Measurements from ENCODE around the gene MAP2.

Gene MAP2

GRCh38 chr2:209442939-209443338 lies 19.1 kb downstream of the MAP2 start:
- no peak overlapping the region; the same call in 1 of the 2 replicates for H3K4me3 ChIP-seq (ENCODE audit: low read depth, low read length)
- DNase-seq (ENCODE audit: low read depth) = no peak
- TF ChIP-seq, protein P1, sequence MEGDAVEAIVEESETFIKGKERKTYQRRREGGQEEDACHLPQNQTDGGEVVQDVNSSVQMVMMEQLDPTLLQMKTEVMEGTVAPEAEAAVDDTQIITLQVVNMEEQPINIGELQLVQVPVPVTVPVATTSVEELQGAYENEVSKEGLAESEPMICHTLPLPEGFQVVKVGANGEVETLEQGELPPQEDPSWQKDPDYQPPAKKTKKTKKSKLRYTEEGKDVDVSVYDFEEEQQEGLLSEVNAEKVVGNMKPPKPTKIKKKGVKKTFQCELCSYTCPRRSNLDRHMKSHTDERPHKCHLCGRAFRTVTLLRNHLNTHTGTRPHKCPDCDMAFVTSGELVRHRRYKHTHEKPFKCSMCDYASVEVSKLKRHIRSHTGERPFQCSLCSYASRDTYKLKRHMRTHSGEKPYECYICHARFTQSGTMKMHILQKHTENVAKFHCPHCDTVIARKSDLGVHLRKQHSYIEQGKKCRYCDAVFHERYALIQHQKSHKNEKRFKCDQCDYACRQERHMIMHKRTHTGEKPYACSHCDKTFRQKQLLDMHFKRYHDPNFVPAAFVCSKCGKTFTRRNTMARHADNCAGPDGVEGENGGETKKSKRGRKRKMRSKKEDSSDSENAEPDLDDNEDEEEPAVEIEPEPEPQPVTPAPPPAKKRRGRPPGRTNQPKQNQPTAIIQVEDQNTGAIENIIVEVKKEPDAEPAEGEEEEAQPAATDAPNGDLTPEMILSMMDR (IDR thresholded peaks at IDR 0.05; ENCODE audit: control insufficient read depth, extremely low read depth, insufficient read depth) = no peak

GRCh38 chr2:209445485-209445884 lies 21.6 kb downstream of the MAP2 start:
- TF ChIP-seq, protein P1 (IDR thresholded peaks at IDR 0.05; ENCODE audit: control insufficient read depth, extremely low read depth, insufficient read depth) = no peak
- no peak for DNase-seq (ENCODE audit: low read depth)
- no peak overlapping the region for H3K4me3 ChIP-seq (ENCODE audit: low read depth, low read length)

DNA sequence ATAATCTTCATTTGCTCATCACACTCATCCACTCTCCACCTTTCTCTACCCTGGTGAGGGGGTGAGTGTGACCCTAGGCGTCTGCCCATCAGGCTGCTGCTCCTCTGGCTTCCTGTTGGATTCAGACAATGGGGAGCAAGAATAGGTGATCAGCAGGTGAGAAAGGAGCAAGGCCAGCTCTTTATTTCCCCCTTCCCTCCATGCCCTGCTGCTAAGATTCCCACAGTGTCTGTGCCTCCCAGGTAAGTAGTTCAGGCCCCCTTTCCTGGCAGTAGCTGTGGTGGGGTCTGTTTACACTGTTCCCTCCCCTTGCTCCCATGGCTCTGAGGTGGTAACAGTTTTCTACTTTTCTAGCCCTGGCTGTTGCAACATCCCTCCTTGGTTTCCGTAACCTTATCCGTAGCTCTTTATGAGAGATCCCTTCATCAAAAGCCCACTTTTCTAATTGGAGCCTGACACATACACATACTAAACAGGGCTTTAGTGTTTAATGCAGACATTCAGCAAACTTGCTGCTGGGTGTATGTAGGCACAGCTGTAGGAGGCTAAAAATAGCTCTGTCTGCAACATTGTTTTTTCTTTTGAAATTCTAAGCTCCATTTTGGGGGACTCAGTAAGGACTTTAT lies 27.5 kb downstream of the MAP2 start:
- DNase-seq (ENCODE audit: low read depth) = no peak
- TF ChIP-seq, protein P1 (IDR thresholded peaks at IDR 0.05; ENCODE audit: control insufficient read depth, extremely low read depth, insufficient read depth) = no peak
- no peak overlapping the region for H3K4me3 ChIP-seq (ENCODE audit: low read depth, low read length)

- TF ChIP-seq, protein P1 (IDR thresholded peaks at IDR 0.05; ENCODE audit: control insufficient read depth, extremely low read depth, insufficient read depth) = no peak
- DNase-seq (ENCODE audit: low read depth) = no peak
- H3K4me3 ChIP-seq (ENCODE audit: low read depth, low read length) = no peak overlapping the region
These were observed 32.6 kb downstream of the MAP2 start for GRCh38 chr2:209456489-209456888.

GRCh38 chr2:209458008-209458979 lies 34.4 kb downstream of the MAP2 start:
- TF ChIP-seq, protein P1 (IDR thresholded peaks at IDR 0.05; ENCODE audit: control insufficient read depth, extremely low read depth, insufficient read depth) = no peak
- no peak overlapping the region for H3K4me3 ChIP-seq (ENCODE audit: low read depth, low read length)

DNA sequence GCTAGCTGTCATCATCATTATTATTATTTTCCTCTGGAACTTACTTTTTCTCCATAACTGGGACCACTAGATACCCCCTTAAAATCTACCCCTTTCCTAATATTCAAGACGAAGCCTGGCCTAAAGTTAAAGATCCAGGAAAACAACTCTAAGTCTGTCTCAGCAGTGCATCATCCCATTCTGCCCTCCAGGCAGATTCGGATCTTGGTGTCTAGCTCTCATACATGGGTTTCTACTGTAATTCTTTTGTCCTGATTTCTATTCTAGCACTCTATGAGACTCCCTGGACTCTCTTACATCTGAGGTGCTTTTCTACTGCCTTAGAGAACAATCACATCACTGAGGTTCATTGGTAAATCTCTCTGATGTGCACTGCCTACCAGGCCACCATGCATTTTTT lies 35.5 kb downstream of the MAP2 start:
- no peak overlapping the region for H3K4me3 ChIP-seq (ENCODE audit: low read depth, low read length)
- DNase-seq (ENCODE audit: low read depth) = no peak
- TF ChIP-seq, protein P1 (IDR thresholded peaks at IDR 0.05; ENCODE audit: control insufficient read depth, extremely low read depth, insufficient read depth) = no peak

More at GRCh38 chr2:209458008-209458979, 34.4 kb downstream of the MAP2 start:
- no peak for DNase-seq (ENCODE audit: low read depth)
